H1 (cell line): ENCODE measurements around the gene TBCD.

Experiments
- BRCA1 ChIP-seq: IDR thresholded peaks from 2 replicates; pipeline ENCODE4 v1.6.1; 2012; ENCODE audit warnings: low read depth, low read length, improper control_type of control experiment
- E2F6 ChIP-seq: IDR thresholded peaks from 2 replicates; pipeline ENCODE4 v1.6.1; 2012; ENCODE audit warnings: inconsistent platforms
- EP300 ChIP-seq, 2 experiments: IDR thresholded peaks; 1 replicate in 1 of 2; 2 replicates in 1 of 2; pipeline ENCODE4 v1.6.1; 2011 to 2012; ENCODE audit warnings: low read depth in 2 of 2, low read length in 2 of 2, mild to moderate bottlenecking in 2 of 2, borderline replicate concordance in 1 of 2, inconsistent platforms in 1 of 2, moderate library complexity in 1 of 2
- HDAC6 ChIP-seq: IDR thresholded peaks from one replicate; pipeline ENCODE4 v1.7.1; 2012; ENCODE audit warnings: low read depth, mild to moderate bottlenecking, inconsistent platforms, low read length, moderate library complexity
- JUN ChIP-seq: IDR thresholded peaks from 2 replicates; pipeline ENCODE4 v1.6.1; 2011; ENCODE audit warnings: low read depth, mild to moderate bottlenecking, improper control_type of control experiment, low read length
- JUND ChIP-seq: IDR thresholded peaks from 2 replicates; pipeline ENCODE4 v1.6.1; 2011; ENCODE audit warnings: mild to moderate bottlenecking, improper control_type of control experiment, low read length
- MAX ChIP-seq: IDR thresholded peaks from 2 replicates; pipeline ENCODE4 v1.6.1; 2012; ENCODE audit warnings: inconsistent platforms
- POLR2A ChIP-seq, 2 experiments: IDR thresholded peaks; 1 replicate in 1 of 2; 2 replicates in 1 of 2; pipeline ENCODE4 v1.6.1; 2011; ENCODE audit warnings: low read depth in 2 of 2, low read length in 2 of 2, mild to moderate bottlenecking in 2 of 2; ENCODE audit errors: control extremely low read depth in 1 of 2
- RAD21 ChIP-seq, 2 experiments: IDR thresholded peaks in 1 of 2; conservative IDR thresholded peaks in 1 of 2; 2 replicates each; pipeline ENCODE4 v1.6.1; 2011; ENCODE audit warnings: low read depth in 2 of 2, low read length in 2 of 2, improper control_type of control experiment in 1 of 2, inconsistent platforms in 1 of 2, mild to moderate bottlenecking in 1 of 2, moderate library complexity in 1 of 2
- TF ChIP-seq, protein P1 (sequence below): IDR thresholded peaks from 2 replicates; pipeline ENCODE4 v1.6.1; 2011; ENCODE audit warnings: low read length, improper control_type of control experiment
- TF ChIP-seq, protein P2 (sequence below), 3 experiments: IDR thresholded peaks; 1 replicate in 2 of 3; 2 replicates in 1 of 3; pipeline versions ENCODE4 v1.5.1 to v1.6.1; 2011; ENCODE audit warnings: low read length in 3 of 3, mild to moderate bottlenecking in 3 of 3, inconsistent platforms in 2 of 3, low read depth in 1 of 3, moderate library complexity in 1 of 3; ENCODE audit not compliant: insufficient read depth in 1 of 3; ENCODE audit errors: control extremely low read depth in 1 of 3

- TF ChIP-seq POLR2A (IDR thresholded peaks at IDR 0.05; ENCODE audit: control extremely low read depth in 1 of 2, low read depth in 2 of 2, low read length in 2 of 2) (no peak), E2F6 (no peak), BRCA1 (no peak), HDAC6 (no peak), EP300 (IDR thresholded peaks at IDR 0.05; ENCODE audit: borderline replicate concordance in 1 of 2, low read depth in 2 of 2, low read length in 2 of 2) (no peak), JUND (no peak), RAD21 (IDR thresholded peaks at IDR 0.05 in 1 of 2, conservative IDR thresholded peaks at IDR 0.05 in 1 of 2; ENCODE audit: low read depth in 2 of 2, low read length in 2 of 2) (no peak), JUN (no peak), MAX (no peak)
- TF ChIP-seq, protein P1, sequence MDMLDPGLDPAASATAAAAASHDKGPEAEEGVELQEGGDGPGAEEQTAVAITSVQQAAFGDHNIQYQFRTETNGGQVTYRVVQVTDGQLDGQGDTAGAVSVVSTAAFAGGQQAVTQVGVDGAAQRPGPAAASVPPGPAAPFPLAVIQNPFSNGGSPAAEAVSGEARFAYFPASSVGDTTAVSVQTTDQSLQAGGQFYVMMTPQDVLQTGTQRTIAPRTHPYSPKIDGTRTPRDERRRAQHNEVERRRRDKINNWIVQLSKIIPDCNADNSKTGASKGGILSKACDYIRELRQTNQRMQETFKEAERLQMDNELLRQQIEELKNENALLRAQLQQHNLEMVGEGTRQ, result no peak
- TF ChIP-seq, protein P2, sequence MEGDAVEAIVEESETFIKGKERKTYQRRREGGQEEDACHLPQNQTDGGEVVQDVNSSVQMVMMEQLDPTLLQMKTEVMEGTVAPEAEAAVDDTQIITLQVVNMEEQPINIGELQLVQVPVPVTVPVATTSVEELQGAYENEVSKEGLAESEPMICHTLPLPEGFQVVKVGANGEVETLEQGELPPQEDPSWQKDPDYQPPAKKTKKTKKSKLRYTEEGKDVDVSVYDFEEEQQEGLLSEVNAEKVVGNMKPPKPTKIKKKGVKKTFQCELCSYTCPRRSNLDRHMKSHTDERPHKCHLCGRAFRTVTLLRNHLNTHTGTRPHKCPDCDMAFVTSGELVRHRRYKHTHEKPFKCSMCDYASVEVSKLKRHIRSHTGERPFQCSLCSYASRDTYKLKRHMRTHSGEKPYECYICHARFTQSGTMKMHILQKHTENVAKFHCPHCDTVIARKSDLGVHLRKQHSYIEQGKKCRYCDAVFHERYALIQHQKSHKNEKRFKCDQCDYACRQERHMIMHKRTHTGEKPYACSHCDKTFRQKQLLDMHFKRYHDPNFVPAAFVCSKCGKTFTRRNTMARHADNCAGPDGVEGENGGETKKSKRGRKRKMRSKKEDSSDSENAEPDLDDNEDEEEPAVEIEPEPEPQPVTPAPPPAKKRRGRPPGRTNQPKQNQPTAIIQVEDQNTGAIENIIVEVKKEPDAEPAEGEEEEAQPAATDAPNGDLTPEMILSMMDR (IDR thresholded peaks at IDR 0.05; ENCODE audit: control extremely low read depth in 1 of 3, insufficient read depth in 1 of 3, low read depth in 1 of 3, low read length in 3 of 3), result no peak
These were observed 131.7 kb downstream of the TBCD start for GRCh38 chr17:82883419-82884031.
